ENCODE measurements around the gene SNCA. TPM values are rescaled to one million over a fixed set of nuclear protein-coding genes. Genes with fewer than 3 reads are reported as not detected.
A peak's percentile ranks its signal among the peaks of the same experiment; 100 is the strongest.

Gene SNCA
- total RNA-seq, 4 donors from 2014 or later: 9.8 to 25.6 (median 16.7) TPM

DNA sequence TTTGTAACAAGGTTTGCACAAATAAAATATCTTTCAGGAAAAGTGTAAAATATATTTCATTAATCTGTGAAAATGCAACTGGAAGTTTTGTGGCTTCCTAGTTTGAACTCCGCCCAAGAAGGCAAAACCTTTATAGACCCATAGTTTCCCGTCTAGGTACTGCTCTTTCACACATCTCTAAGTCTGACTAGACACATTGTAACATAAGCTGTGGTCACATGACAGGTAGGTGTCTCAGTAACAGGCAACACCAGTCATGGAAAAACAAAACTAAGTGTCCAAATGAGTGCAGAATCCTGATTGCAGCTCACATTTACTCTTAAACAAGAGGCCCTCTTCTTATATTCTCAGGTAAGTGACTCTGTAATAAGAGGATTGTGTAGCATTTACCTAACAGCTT, 55.6 kb downstream of the SNCA start:
- no peak for TF ChIP-seq POLR2A (IDR thresholded peaks at IDR 0.05)
- TF ChIP-seq, protein P1, sequence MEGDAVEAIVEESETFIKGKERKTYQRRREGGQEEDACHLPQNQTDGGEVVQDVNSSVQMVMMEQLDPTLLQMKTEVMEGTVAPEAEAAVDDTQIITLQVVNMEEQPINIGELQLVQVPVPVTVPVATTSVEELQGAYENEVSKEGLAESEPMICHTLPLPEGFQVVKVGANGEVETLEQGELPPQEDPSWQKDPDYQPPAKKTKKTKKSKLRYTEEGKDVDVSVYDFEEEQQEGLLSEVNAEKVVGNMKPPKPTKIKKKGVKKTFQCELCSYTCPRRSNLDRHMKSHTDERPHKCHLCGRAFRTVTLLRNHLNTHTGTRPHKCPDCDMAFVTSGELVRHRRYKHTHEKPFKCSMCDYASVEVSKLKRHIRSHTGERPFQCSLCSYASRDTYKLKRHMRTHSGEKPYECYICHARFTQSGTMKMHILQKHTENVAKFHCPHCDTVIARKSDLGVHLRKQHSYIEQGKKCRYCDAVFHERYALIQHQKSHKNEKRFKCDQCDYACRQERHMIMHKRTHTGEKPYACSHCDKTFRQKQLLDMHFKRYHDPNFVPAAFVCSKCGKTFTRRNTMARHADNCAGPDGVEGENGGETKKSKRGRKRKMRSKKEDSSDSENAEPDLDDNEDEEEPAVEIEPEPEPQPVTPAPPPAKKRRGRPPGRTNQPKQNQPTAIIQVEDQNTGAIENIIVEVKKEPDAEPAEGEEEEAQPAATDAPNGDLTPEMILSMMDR (IDR thresholded peaks at IDR 0.05): no peak
- 67 to 75% methylated on average over 2 of the region's 2 CpGs for WGBS, 2 donors
- intact Hi-C loops (cut with DNase I; ENCODE audit: low total_unique reads): no loop called here
- H3K4me3 ChIP-seq (ENCODE audit: low read depth, poor library complexity, severe bottlenecking): no peak overlapping the region
- DNase-seq (ENCODE audit: low spot score in 2 of 2): no peak

DNA sequence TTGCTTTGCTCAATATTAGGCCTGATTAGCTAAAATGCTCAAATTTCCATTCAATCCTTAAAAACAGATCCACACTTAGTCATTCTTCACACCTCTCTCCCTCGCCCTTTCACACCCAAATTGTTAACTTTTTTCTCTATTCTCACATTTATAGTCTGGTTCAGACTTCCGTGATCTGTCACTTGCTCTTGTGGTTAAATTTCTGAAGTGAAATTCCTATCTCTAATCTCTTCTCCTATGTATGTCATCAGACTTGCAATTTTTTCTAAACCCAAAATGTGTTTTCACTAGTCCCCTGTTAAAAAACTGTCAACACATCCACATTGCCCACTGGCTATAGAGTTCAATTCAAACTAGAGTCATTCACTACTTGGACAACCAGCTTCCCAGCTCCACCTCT, 63.2 kb downstream of the SNCA start:
- no peak for DNase-seq (ENCODE audit: low spot score in 2 of 2)
- no peak overlapping the region for H3K4me3 ChIP-seq (ENCODE audit: low read depth, poor library complexity, severe bottlenecking)
- TF ChIP-seq, protein P1 (IDR thresholded peaks at IDR 0.05): no peak
- TF ChIP-seq POLR2A (IDR thresholded peaks at IDR 0.05): no peak
- WGBS, 2 donors: 76 to 88% methylated on average over 2 of the region's 2 CpGs
- intact Hi-C loops (cut with DNase I; ENCODE audit: low total_unique reads): no loop called here

DNA sequence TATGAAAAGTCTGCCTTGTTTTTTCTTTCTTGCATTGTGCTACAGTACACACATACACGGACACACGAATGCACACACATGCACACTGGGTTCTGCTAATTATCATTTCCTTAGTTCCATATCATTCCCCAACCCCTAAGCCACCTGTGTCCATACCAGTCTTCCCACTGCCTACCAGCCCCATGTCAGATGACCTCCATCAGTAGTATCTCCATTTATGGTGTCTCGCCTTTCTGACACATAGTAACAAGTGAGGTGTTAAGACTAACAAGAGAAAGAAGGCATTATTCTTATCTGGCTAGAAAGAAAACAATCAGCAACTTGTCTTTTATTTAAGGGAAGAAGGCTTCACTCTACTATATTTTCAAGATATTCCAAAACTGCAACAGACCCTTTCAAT, 67.1 kb downstream of the SNCA start:
- DNase-seq (ENCODE audit: low spot score in 2 of 2): no peak
- WGBS, 2 donors: 95 to 96% methylated on average over 3 of the region's 3 CpGs
- TF ChIP-seq POLR2A (IDR thresholded peaks at IDR 0.05): no peak
- TF ChIP-seq, protein P1 (IDR thresholded peaks at IDR 0.05): no peak
- intact Hi-C loops (cut with DNase I; ENCODE audit: low total_unique reads): no loop called here
- no peak overlapping the region for H3K4me3 ChIP-seq (ENCODE audit: low read depth, poor library complexity, severe bottlenecking)

DNA sequence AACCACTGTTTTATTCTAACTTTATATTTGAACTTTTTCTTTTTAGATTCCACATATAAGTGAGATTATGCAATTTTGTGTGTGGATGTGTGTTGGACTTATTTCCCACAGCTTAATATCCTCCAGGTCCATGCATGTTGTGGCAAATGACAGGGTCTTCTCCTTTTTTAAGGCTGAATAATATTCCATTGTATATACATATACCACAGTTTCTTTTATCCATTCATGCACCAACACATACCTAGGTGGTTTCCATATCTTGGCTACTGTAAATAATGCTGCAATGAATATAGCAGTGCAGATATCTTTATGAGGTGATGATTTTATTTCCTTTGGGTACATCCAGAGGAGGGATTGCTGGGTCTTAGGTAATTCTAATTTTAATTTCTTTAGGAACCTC, 69.0 kb downstream of the SNCA start:
- TF ChIP-seq POLR2A (IDR thresholded peaks at IDR 0.05): no peak
- TF ChIP-seq, protein P1 (IDR thresholded peaks at IDR 0.05): no peak
- no peak overlapping the region for H3K4me3 ChIP-seq (ENCODE audit: low read depth, poor library complexity, severe bottlenecking)
- intact Hi-C loops (cut with DNase I; ENCODE audit: low total_unique reads): loop anchor here (2.0 kb wide), 1 partner anchor 53 kb away; no protein-coding TSS in a partner anchor
- DNase-seq (ENCODE audit: low spot score in 2 of 2): no peak

DNA sequence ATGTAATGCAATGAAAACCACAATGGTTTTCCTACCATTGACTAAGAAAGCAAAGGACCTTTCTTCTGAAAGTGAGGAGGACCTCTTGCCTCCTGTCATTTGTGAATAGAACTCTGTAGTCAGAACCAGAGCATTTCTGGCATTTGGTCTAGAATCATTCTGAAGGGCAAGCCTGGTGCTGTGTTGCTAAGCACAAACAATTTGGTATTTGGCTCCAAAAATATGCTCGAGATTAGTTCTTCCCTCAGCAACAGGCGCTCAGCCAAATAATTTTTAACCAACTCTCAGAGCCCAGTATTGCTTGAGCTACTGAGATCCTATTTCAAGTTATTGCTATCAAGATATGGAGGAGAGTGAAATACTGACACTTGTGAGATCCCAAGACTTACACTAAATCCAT, 71.0 kb downstream of the SNCA start:
- 5 to 17% methylated on average over 2 of the region's 2 CpGs for WGBS, 2 donors
- TF ChIP-seq, protein P1 (IDR thresholded peaks at IDR 0.05): no peak
- TF ChIP-seq POLR2A (IDR thresholded peaks at IDR 0.05): no peak
- intact Hi-C loops (cut with DNase I; ENCODE audit: low total_unique reads): loop anchor here (2.0 kb wide), 1 partner anchor 55 kb away; no protein-coding TSS in a partner anchor
- peak in 1 of 2 donors; percentile 42 for DNase-seq (ENCODE audit: low spot score in 2 of 2)
- H3K4me3 ChIP-seq (ENCODE audit: low read depth, poor library complexity, severe bottlenecking): no peak overlapping the region

DNA sequence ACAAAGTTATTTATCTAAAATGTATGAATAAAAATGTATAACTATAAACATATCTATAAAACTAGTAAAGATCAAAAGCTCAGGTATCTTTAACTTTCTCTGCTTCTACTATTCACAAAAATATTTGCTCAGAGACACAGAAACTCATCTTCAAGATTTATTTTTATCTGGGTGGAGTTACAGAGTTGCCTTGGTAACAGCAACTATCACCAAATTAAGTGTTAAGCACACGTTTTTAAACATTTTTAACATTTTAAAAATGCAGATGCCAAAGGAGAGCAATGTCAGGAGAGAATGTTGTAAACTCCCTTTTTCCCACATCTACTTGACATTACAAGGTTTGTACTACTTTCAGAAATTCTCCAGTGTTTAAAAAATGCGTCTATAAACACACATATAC, 71.4 kb downstream of the SNCA start:
- WGBS, 2 donors: 11 to 22% methylated on average over 2 of the region's 2 CpGs
- intact Hi-C loops (cut with DNase I; ENCODE audit: low total_unique reads): no loop called here
- no peak for TF ChIP-seq POLR2A (IDR thresholded peaks at IDR 0.05)
- TF ChIP-seq, protein P1 (IDR thresholded peaks at IDR 0.05): no peak
- no peak overlapping the region for H3K4me3 ChIP-seq (ENCODE audit: low read depth, poor library complexity, severe bottlenecking)
- DNase-seq (ENCODE audit: low spot score in 2 of 2): no peak
